ENCODE results near the gene RNF175. TPM values are rescaled to one million over a fixed set of nuclear protein-coding genes. Genes with fewer than 3 reads are reported as not detected.

Gene RNF175
- total RNA-seq, 1 experiment from 2014 or later, result 5.4 TPM

DNA sequence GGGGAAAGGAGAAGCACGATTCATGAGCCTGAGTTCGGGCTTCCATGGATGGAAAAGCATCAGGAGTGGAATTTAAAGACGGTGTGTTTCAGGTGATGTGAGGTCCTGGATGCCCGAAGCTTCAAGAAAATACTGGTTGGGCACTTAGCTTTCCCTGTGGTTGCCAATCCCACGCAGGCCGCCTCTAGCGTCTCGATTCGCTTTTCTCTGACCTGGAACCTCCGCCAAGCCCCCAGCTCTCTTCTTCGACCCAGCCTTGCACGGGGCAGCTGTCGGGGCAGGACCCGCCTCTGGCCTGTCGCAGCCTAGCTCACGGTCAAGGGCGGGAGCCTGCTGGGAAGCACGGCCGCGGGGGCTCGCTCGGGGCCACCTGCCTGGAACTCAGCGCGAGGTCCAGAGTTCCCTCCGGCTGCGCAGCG lies 76.1 kb downstream of the RNF175 start (continued):
- TF ChIP-seq, protein P1, sequence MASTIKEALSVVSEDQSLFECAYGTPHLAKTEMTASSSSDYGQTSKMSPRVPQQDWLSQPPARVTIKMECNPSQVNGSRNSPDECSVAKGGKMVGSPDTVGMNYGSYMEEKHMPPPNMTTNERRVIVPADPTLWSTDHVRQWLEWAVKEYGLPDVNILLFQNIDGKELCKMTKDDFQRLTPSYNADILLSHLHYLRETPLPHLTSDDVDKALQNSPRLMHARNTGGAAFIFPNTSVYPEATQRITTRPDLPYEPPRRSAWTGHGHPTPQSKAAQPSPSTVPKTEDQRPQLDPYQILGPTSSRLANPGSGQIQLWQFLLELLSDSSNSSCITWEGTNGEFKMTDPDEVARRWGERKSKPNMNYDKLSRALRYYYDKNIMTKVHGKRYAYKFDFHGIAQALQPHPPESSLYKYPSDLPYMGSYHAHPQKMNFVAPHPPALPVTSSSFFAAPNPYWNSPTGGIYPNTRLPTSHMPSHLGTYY (CRISPR knock-in tag; IDR thresholded peaks at IDR 0.05), result no peak
- no peak for TF ChIP-seq ZBTB21 (CRISPR knock-in tag; IDR thresholded peaks at IDR 0.05; ENCODE audit: borderline replicate concordance)
- no peak for TF ChIP-seq TP53 (CRISPR knock-in tag; IDR thresholded peaks at IDR 0.05)
- TF ChIP-seq GRHL2 (CRISPR knock-in tag; IDR thresholded peaks at IDR 0.05; ENCODE audit: insufficient replicate concordance, severe bottlenecking), result no peak
- TF ChIP-seq E2F1 (CRISPR knock-in tag; IDR thresholded peaks at IDR 0.05), result peak; percentile 68; the same call in 1 of the 2 replicates
- TF ChIP-seq, protein P2, sequence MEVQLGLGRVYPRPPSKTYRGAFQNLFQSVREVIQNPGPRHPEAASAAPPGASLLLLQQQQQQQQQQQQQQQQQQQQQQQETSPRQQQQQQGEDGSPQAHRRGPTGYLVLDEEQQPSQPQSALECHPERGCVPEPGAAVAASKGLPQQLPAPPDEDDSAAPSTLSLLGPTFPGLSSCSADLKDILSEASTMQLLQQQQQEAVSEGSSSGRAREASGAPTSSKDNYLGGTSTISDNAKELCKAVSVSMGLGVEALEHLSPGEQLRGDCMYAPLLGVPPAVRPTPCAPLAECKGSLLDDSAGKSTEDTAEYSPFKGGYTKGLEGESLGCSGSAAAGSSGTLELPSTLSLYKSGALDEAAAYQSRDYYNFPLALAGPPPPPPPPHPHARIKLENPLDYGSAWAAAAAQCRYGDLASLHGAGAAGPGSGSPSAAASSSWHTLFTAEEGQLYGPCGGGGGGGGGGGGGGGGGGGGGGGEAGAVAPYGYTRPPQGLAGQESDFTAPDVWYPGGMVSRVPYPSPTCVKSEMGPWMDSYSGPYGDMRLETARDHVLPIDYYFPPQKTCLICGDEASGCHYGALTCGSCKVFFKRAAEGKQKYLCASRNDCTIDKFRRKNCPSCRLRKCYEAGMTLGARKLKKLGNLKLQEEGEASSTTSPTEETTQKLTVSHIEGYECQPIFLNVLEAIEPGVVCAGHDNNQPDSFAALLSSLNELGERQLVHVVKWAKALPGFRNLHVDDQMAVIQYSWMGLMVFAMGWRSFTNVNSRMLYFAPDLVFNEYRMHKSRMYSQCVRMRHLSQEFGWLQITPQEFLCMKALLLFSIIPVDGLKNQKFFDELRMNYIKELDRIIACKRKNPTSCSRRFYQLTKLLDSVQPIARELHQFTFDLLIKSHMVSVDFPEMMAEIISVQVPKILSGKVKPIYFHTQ (CRISPR knock-in tag; IDR thresholded peaks at IDR 0.05), result no peak
- no peak for TF ChIP-seq ZNF263 (CRISPR knock-in tag; IDR thresholded peaks at IDR 0.05; ENCODE audit: low read depth)
- no peak for TF ChIP-seq ZBTB43 (CRISPR knock-in tag; IDR thresholded peaks at IDR 0.05)
- peak; percentile 15; the same call in 1 of the 2 replicates for TF ChIP-seq ZNF281 (CRISPR knock-in tag; IDR thresholded peaks at IDR 0.05)
- TF ChIP-seq, protein P3, sequence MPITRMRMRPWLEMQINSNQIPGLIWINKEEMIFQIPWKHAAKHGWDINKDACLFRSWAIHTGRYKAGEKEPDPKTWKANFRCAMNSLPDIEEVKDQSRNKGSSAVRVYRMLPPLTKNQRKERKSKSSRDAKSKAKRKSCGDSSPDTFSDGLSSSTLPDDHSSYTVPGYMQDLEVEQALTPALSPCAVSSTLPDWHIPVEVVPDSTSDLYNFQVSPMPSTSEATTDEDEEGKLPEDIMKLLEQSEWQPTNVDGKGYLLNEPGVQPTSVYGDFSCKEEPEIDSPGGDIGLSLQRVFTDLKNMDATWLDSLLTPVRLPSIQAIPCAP (CRISPR knock-in tag; IDR thresholded peaks at IDR 0.05), result no peak
- 0 out of 2 replicates have a peak, but pooled peaks have one; percentile 47 for TF ChIP-seq JUN (CRISPR knock-in tag; IDR thresholded peaks at IDR 0.05)
- TF ChIP-seq NFYB (CRISPR knock-in tag; conservative IDR thresholded peaks at IDR 0.05; ENCODE audit: low read depth), result no peak
- TF ChIP-seq GTF2I (CRISPR knock-in tag; conservative IDR thresholded peaks at IDR 0.05), result no peak
- TF ChIP-seq, protein P4, sequence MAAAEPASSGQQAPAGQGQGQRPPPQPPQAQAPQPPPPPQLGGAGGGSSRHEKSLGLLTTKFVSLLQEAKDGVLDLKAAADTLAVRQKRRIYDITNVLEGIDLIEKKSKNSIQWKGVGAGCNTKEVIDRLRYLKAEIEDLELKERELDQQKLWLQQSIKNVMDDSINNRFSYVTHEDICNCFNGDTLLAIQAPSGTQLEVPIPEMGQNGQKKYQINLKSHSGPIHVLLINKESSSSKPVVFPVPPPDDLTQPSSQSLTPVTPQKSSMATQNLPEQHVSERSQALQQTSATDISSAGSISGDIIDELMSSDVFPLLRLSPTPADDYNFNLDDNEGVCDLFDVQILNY (CRISPR knock-in tag; IDR thresholded peaks at IDR 0.05), result no peak; the same call in 1 of the 2 replicates
- no peak for TF ChIP-seq OVOL2 (CRISPR knock-in tag; IDR thresholded peaks at IDR 0.05; ENCODE audit: borderline replicate concordance)
- TF ChIP-seq PRRX2 (CRISPR knock-in tag; IDR thresholded peaks at IDR 0.05), result no peak
- TF ChIP-seq CREB1 (CRISPR knock-in tag; IDR thresholded peaks at IDR 0.05), result 0 out of 2 replicates have a peak, but pooled peaks have one; percentile 47
- no peak for TF ChIP-seq CBFB (CRISPR knock-in tag; IDR thresholded peaks at IDR 0.05; ENCODE audit: low read depth)
- TF ChIP-seq, protein P5, sequence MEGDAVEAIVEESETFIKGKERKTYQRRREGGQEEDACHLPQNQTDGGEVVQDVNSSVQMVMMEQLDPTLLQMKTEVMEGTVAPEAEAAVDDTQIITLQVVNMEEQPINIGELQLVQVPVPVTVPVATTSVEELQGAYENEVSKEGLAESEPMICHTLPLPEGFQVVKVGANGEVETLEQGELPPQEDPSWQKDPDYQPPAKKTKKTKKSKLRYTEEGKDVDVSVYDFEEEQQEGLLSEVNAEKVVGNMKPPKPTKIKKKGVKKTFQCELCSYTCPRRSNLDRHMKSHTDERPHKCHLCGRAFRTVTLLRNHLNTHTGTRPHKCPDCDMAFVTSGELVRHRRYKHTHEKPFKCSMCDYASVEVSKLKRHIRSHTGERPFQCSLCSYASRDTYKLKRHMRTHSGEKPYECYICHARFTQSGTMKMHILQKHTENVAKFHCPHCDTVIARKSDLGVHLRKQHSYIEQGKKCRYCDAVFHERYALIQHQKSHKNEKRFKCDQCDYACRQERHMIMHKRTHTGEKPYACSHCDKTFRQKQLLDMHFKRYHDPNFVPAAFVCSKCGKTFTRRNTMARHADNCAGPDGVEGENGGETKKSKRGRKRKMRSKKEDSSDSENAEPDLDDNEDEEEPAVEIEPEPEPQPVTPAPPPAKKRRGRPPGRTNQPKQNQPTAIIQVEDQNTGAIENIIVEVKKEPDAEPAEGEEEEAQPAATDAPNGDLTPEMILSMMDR (IDR thresholded peaks at IDR 0.05), result no peak
- TF ChIP-seq HMGA2 (CRISPR knock-in tag; IDR thresholded peaks at IDR 0.05), result no peak
- no peak for TF ChIP-seq TEAD4 (CRISPR knock-in tag; IDR thresholded peaks at IDR 0.05)
- TF ChIP-seq, protein P6, sequence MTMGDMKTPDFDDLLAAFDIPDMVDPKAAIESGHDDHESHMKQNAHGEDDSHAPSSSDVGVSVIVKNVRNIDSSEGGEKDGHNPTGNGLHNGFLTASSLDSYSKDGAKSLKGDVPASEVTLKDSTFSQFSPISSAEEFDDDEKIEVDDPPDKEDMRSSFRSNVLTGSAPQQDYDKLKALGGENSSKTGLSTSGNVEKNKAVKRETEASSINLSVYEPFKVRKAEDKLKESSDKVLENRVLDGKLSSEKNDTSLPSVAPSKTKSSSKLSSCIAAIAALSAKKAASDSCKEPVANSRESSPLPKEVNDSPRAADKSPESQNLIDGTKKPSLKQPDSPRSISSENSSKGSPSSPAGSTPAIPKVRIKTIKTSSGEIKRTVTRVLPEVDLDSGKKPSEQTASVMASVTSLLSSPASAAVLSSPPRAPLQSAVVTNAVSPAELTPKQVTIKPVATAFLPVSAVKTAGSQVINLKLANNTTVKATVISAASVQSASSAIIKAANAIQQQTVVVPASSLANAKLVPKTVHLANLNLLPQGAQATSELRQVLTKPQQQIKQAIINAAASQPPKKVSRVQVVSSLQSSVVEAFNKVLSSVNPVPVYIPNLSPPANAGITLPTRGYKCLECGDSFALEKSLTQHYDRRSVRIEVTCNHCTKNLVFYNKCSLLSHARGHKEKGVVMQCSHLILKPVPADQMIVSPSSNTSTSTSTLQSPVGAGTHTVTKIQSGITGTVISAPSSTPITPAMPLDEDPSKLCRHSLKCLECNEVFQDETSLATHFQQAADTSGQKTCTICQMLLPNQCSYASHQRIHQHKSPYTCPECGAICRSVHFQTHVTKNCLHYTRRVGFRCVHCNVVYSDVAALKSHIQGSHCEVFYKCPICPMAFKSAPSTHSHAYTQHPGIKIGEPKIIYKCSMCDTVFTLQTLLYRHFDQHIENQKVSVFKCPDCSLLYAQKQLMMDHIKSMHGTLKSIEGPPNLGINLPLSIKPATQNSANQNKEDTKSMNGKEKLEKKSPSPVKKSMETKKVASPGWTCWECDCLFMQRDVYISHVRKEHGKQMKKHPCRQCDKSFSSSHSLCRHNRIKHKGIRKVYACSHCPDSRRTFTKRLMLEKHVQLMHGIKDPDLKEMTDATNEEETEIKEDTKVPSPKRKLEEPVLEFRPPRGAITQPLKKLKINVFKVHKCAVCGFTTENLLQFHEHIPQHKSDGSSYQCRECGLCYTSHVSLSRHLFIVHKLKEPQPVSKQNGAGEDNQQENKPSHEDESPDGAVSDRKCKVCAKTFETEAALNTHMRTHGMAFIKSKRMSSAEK (CRISPR knock-in tag; IDR thresholded peaks at IDR 0.05; ENCODE audit: borderline replicate concordance), result no peak
